Measurements from ENCODE around the gene AMY2B. TPM values are rescaled to one million over a fixed set of nuclear protein-coding genes. Genes with fewer than 3 reads are reported as not detected.
"Not testable (repeated sequence)": the region's sequence is repeated elsewhere in the genome, so short reads cannot be mapped to it uniquely, and the experiment has no call there.

The AMY2B gene
- total RNA-seq, 3 donors from 2014 or later = 11.6 to 31.6 (median 21.2) TPM

DNA sequence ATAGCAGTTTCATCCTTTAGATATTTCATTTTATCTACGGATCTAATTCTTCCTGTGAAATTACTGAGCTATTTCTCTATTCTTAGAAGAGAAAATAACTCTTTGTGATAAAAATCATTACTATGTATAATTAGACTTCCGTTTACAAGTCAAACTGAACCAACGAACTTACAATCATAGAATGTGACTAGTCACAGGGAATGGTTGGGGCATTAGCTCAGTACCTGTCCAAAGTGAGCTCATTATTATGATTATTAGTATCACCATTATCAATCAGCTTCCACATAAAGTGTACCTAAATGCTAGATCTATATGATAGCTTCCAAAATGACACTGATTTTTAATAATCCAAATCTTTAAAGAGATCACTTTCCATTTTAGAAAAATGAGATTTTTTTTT is 12.5 kb downstream of the AMY2B start:
- TF ChIP-seq, protein P1, sequence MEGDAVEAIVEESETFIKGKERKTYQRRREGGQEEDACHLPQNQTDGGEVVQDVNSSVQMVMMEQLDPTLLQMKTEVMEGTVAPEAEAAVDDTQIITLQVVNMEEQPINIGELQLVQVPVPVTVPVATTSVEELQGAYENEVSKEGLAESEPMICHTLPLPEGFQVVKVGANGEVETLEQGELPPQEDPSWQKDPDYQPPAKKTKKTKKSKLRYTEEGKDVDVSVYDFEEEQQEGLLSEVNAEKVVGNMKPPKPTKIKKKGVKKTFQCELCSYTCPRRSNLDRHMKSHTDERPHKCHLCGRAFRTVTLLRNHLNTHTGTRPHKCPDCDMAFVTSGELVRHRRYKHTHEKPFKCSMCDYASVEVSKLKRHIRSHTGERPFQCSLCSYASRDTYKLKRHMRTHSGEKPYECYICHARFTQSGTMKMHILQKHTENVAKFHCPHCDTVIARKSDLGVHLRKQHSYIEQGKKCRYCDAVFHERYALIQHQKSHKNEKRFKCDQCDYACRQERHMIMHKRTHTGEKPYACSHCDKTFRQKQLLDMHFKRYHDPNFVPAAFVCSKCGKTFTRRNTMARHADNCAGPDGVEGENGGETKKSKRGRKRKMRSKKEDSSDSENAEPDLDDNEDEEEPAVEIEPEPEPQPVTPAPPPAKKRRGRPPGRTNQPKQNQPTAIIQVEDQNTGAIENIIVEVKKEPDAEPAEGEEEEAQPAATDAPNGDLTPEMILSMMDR (IDR thresholded peaks at IDR 0.05) = no peak

DNA sequence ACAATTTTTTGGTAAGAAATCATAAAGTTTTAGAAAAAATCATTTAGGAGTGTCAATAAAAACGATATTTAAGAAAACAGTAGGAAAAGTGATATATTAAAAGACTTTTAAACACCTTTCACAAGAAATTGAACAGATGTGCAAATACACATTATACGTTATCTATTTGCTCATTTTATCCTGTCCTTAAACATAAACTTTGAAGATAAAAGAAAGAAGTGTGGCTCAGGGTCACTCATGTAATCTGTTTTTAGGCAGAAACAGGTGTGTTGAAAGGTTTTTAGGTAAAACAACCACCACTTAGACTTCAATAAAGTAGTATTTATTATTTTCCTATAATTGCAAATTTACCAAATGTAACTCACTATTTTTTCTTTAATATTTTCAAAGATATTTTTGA is 13.1 kb downstream of the AMY2B start:
- intact Hi-C loops (cut with DNase I, micrococcal nuclease) = no loop called here
- H3K36me3 ChIP-seq (ENCODE audit: low read depth) = no peaks in the 10 kb centered on the region
- ATAC-seq (no peak), DNase-seq (no peak)
- no peaks in the 10 kb centered on the region for H3K9me3 ChIP-seq
- no peak overlapping the region for H3K4me3 ChIP-seq
- TF ChIP-seq, protein P1 (IDR thresholded peaks at IDR 0.05) = no peak
- H3K4me1 ChIP-seq (ENCODE audit: low read depth) = no peaks in the 10 kb centered on the region

More for the DNA sequence above, 12.5 kb downstream of the AMY2B start:
- Histone ChIP-seq H3K4me3 (no peak overlapping the region), H3K36me3 (ENCODE audit: low read depth) (no peaks in the 10 kb centered on the region), H3K4me1 (ENCODE audit: low read depth) (no peaks in the 10 kb centered on the region), H3K9me3 (no peaks in the 10 kb centered on the region)
- ATAC-seq (no peak), DNase-seq (no peak)
- intact Hi-C loops (cut with DNase I, micrococcal nuclease) = no loop called here

- DNase-seq; H3K4me3 ChIP-seq; intact Hi-C loops (cut with DNase I, micrococcal nuclease); H3K4me1 ChIP-seq (ENCODE audit: low read depth); H3K36me3 ChIP-seq (ENCODE audit: low read depth); H3K9me3 ChIP-seq; ATAC-seq: not testable (repeated sequence)
Measured at GRCh38 chr1:103602740-103603139, 31.4 kb downstream of the AMY2B start.

DNA sequence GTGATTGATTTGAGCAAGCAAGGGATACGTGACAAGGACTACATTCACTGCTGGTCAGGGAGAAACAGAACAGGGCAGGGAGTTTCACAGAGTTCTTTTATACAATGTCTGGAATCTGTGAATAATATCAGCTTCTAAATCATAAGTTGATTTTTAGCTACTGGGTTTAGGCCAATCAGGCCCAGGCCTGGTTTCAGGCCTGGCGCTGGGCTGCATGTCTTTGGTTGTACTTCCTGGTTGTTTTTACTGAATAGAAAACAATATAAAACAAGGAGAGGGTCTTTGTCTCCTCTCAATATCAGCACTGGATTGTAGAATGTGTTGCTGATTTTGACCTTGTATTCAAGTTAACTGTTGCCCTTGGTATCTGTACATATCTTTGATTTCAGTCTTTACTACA is 45.0 kb downstream of the AMY2B start:
- no peak for DNase-seq
- TF ChIP-seq, protein P1 (IDR thresholded peaks at IDR 0.05) = no peak
- intact Hi-C loops (cut with DNase I, micrococcal nuclease) = no loop called here
- no peak overlapping the region for H3K4me3 ChIP-seq
- ATAC-seq = no peak
- no peaks in the 10 kb centered on the region for H3K36me3 ChIP-seq (ENCODE audit: low read depth)
- H3K9me3 ChIP-seq = no peaks in the 10 kb centered on the region
- H3K4me1 ChIP-seq (ENCODE audit: low read depth) = no peaks in the 10 kb centered on the region

DNA sequence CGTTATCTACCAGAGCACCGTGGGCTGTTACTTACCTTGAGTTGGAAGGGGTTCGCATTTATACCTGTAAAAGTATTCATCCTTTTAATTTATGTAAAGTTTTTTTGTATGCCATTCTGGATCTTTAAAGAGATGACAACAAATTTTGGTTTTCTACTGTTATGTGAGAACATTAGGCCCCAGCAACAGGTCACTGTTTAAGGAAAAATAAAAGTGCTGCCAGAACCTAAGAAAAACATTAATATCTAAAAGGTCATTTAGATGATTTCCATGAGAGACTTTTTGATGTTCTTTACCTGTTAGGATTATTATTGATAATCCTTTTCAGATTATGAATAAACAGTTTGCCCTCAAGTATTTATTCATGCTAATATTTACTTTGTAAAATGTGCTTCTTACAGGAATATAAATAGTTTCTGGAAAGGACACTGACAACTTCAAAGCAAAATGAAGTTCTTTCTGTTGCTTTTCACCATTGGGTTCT is 45.6 kb downstream of the AMY2B start, which contains the start of gene AMY2A:
TSS of gene AMY2A (plus strand) at position 434 of the 484 bp plus-strand sequence. CDS start at position 448, 14 bp downstream.
- intact Hi-C loops (cut with DNase I, micrococcal nuclease); H3K4me1 ChIP-seq (ENCODE audit: low read depth); ATAC-seq; DNase-seq; H3K36me3 ChIP-seq (ENCODE audit: low read depth); H3K9me3 ChIP-seq; H3K4me3 ChIP-seq: not testable (repeated sequence)

DNA sequence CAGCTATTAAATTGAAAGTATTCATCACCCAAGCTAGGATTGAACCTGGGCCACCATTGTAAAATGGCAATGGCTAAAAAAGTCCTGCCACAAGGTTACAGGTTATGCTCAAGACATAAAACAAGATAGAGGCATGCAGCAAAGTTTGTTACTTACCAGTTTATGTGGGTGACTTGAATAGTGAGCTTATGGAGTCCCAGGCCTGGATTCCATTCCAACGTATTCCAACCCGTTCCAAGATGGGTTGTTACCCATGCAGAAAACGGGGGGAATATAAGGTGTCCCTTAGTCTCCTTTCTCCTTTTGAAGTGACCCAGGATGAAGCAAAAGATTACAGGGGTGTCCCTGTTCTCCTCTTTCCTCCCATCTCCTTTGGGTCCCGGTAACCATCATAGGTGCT is 56.0 kb downstream of the AMY2B start:
- DNase-seq; intact Hi-C loops (cut with DNase I, micrococcal nuclease); H3K4me3 ChIP-seq; ATAC-seq; H3K9me3 ChIP-seq; H3K4me1 ChIP-seq (ENCODE audit: low read depth); H3K36me3 ChIP-seq (ENCODE audit: low read depth): not testable (repeated sequence)

Other genes starting within 250 kb of the AMY2B start
- 10 to 100 TPM; 25.0 to 37.4 (median 32.2) TPM for gene RNPC3, start 45.9 kb upstream of the AMY2B start, total RNA-seq
- under 1 TPM in 1 of 3 donors, not detected in 2; 0.76 TPM for gene AMY2A, start 45.8 kb downstream of the AMY2B start, total RNA-seq
- not detected for gene AMY1A, start 84.2 kb downstream of the AMY2B start, total RNA-seq
- gene AMY1B, start 124.6 kb downstream of the AMY2B start, total RNA-seq = not detected
- gene AMY1C, start 178.3 kb downstream of the AMY2B start, total RNA-seq = not detected